SK-N-SH treated with all-trans-retinoic acid at 6 μM for 48 hours (cell line): Measurements from ENCODE around the gene GUCY2F.

Source experiments
- ATAC-seq: fragments of 200-7000 bp; cut with Tn5 transposase; 3 replicates; pipeline ENCODE4 v1.9.1; 2020; ENCODE audit warnings: mild to moderate bottlenecking, moderate library complexity
- ARNTL ChIP-seq: fragments of 450-650 bp; formaldehyde crosslinking; IDR thresholded peaks from 2 replicates; pipeline ENCODE4 v1.5.0; 2020; ENCODE audit warnings: low read depth, mild to moderate bottlenecking, moderate library complexity, borderline replicate concordance
- BACH2 ChIP-seq: fragments of 250-450 bp; sonication (Bioruptor Pico); IDR thresholded peaks from 2 replicates; pipeline ENCODE4 v1.9.0; 2021; ENCODE audit warnings: mild to moderate bottlenecking, borderline replicate concordance
- CREB5 ChIP-seq: fragments of 250-450 bp; sonication (Bioruptor Pico); IDR thresholded peaks from 2 replicates; pipeline ENCODE4 v1.5.1; 2020; ENCODE audit warnings: low read depth, mild to moderate bottlenecking, moderate library complexity
- CSDC2 ChIP-seq: fragments of 250-450 bp; sonication (Bioruptor Pico); IDR thresholded peaks from 2 replicates; pipeline ENCODE4 v1.5.0; 2020; ENCODE audit warnings: mild to moderate bottlenecking, moderate library complexity
- CSRNP3 ChIP-seq: fragments of 250-450 bp; sonication (Bioruptor Pico); IDR thresholded peaks from 2 replicates; pipeline ENCODE4 v1.5.1; 2021; ENCODE audit warnings: mild to moderate bottlenecking, moderate library complexity
- ESRRG ChIP-seq: fragments of 250-450 bp; sonication (Bioruptor Pico); IDR thresholded peaks from 2 replicates; pipeline ENCODE4 v1.6.1; 2021; ENCODE audit warnings: mild to moderate bottlenecking
- GLIS3 ChIP-seq: fragments of 250-450 bp; sonication (Bioruptor Pico); IDR thresholded peaks from 2 replicates; pipeline ENCODE4 v1.5.0; 2020; ENCODE audit warnings: mild to moderate bottlenecking, moderate library complexity
- OSR1 ChIP-seq: fragments of 250-450 bp; sonication (Bioruptor Pico); IDR thresholded peaks from 2 replicates; pipeline ENCODE4 v1.8.0; 2022; ENCODE audit warnings: moderate library complexity, mild to moderate bottlenecking, inconsistent platforms
- PATZ1 ChIP-seq: fragments of 250-450 bp; sonication (Bioruptor Pico); IDR thresholded peaks from 2 replicates; pipeline ENCODE4 v1.8.0; 2020; ENCODE audit warnings: mild to moderate bottlenecking, moderate library complexity, borderline replicate concordance
- POU6F1 ChIP-seq: fragments of 250-450 bp; sonication (Bioruptor Pico); IDR thresholded peaks from 2 replicates; pipeline ENCODE4 v1.8.0; 2021; ENCODE audit warnings: low read depth, mild to moderate bottlenecking, moderate library complexity, borderline replicate concordance
- RARB ChIP-seq: fragments of 250-450 bp; sonication (Bioruptor Pico); IDR thresholded peaks from 2 replicates; pipeline ENCODE4 v1.8.0; 2021; ENCODE audit warnings: mild to moderate bottlenecking, moderate library complexity
- SNAI2 ChIP-seq: fragments of 250-450 bp; sonication (Bioruptor Pico); IDR thresholded peaks from 2 replicates; pipeline ENCODE4 v1.5.0; 2020; ENCODE audit warnings: mild to moderate bottlenecking, moderate library complexity
- TCF4 ChIP-seq: fragments of 250-450 bp; sonication (Bioruptor Pico); IDR thresholded peaks from 2 replicates; pipeline ENCODE4 v1.8.0; 2021; ENCODE audit warnings: mild to moderate bottlenecking, moderate library complexity, borderline replicate concordance
- TOX ChIP-seq: fragments of 250-450 bp; sonication (Bioruptor Pico); IDR thresholded peaks from 2 replicates; pipeline ENCODE4 v1.8.0; 2021; ENCODE audit warnings: mild to moderate bottlenecking, moderate library complexity, borderline replicate concordance
- TSHZ2 ChIP-seq: fragments of 250-450 bp; sonication (Bioruptor Pico); IDR thresholded peaks from 2 replicates; pipeline ENCODE4 v1.5.0; 2020; ENCODE audit warnings: mild to moderate bottlenecking, moderate library complexity
- ZC3H10 ChIP-seq: fragments of 250-450 bp; sonication (Bioruptor Pico); IDR thresholded peaks from 2 replicates; pipeline ENCODE4 v1.5.1; 2021; ENCODE audit warnings: mild to moderate bottlenecking, moderate library complexity
- ZFP30 ChIP-seq: fragments of 450-650 bp; formaldehyde crosslinking; IDR thresholded peaks from 2 replicates; pipeline ENCODE4 v1.5.0; 2022; ENCODE audit warnings: mild to moderate bottlenecking, moderate library complexity
- ZNF70 ChIP-seq: fragments of 450-650 bp; formaldehyde crosslinking; IDR thresholded peaks from 2 replicates; pipeline ENCODE4 v1.5.0; 2020; ENCODE audit warnings: mild to moderate bottlenecking, moderate library complexity
- ZNF8 ChIP-seq: fragments of 450-650 bp; formaldehyde crosslinking; IDR thresholded peaks from 2 replicates; pipeline ENCODE4 v1.5.0; 2020; ENCODE audit warnings: mild to moderate bottlenecking, moderate library complexity

Gene GUCY2F

GRCh38 chrX:109344678-109345077 is 137.2 kb downstream of the GUCY2F start:
- TF ChIP-seq ARNTL: no peak
- TF ChIP-seq CSRNP3 (CRISPR knock-in tag): no peak
- TF ChIP-seq OSR1 (CRISPR knock-in tag): no peak
- TF ChIP-seq TOX: no peak
- TF ChIP-seq CSDC2: no peak
- no peak for ATAC-seq

- TF ChIP-seq ZNF8 (no peak), SNAI2 (CRISPR knock-in tag) (no peak), RARB (CRISPR knock-in tag) (no peak), BACH2 (CRISPR knock-in tag) (no peak), CREB5 (CRISPR knock-in tag) (no peak), OSR1 (CRISPR knock-in tag) (no peak), CSDC2 (no peak), ARNTL (no peak), ZNF70 (CRISPR knock-in tag) (no peak), TOX (no peak), TSHZ2 (CRISPR knock-in tag) (no peak)
- ATAC-seq: no peak
Measured at GRCh38 chrX:109344101-109344500, 137.8 kb downstream of the GUCY2F start.

GRCh38 chrX:109343671-109344070 is 138.2 kb downstream of the GUCY2F start:
- TF ChIP-seq ESRRG: no peak
- TF ChIP-seq TSHZ2 (CRISPR knock-in tag): no peak
- no peak for TF ChIP-seq POU6F1 (CRISPR knock-in tag)
- no peak for TF ChIP-seq TCF4
- TF ChIP-seq OSR1 (CRISPR knock-in tag): no peak
- no peak for TF ChIP-seq PATZ1
- TF ChIP-seq ARNTL: no peak
- no peak for TF ChIP-seq TOX
- no peak for TF ChIP-seq CREB5 (CRISPR knock-in tag)
- no peak for TF ChIP-seq BACH2 (CRISPR knock-in tag)
- TF ChIP-seq RARB (CRISPR knock-in tag): no peak
- no peak for TF ChIP-seq GLIS3 (CRISPR knock-in tag)
- no peak for TF ChIP-seq ZFP30
- no peak for TF ChIP-seq ZC3H10 (CRISPR knock-in tag)
- TF ChIP-seq, all 23 proteins: peak for 0
- ATAC-seq: no peak
